Measurements from ENCODE around the gene NPHP1. TPM values are rescaled to one million over a fixed set of nuclear protein-coding genes. Genes with fewer than 3 reads are reported as not detected.
"Not testable (repeated sequence)": the region's sequence is repeated elsewhere in the genome, so short reads cannot be mapped to it uniquely, and the experiment has no call there.

The NPHP1 gene
- total RNA-seq, 1 donor from 2014 or later: 3.6 TPM

- Mint-ChIP-seq H3K27me3 (ENCODE audit: unreplicated experiment) (peaks cover 86% of the 10 kb centered on the region), H3K4me3 (ENCODE audit: unreplicated experiment) (no peak overlapping the region), H3K4me1 (ENCODE audit: unreplicated experiment) (no peaks in the 10 kb centered on the region), H3K9me3 (ENCODE audit: unreplicated experiment) (no peaks in the 10 kb centered on the region), H3K36me3 (ENCODE audit: unreplicated experiment) (no peaks in the 10 kb centered on the region), H3K27ac (ENCODE audit: unreplicated experiment) (no peak overlapping the region)
- no peak for DNase-seq (ENCODE audit: extremely low spot score, unreplicated experiment)
- TF ChIP-seq CTCF (IDR thresholded peaks at IDR 0.05): no peak
These were observed 17.1 kb upstream of the NPHP1 start for GRCh38 chr2:110221938-110222337.

GRCh38 chr2:110220190-110220564, 15.4 kb upstream of the NPHP1 start:
- Mint-ChIP-seq H3K27ac (ENCODE audit: unreplicated experiment) (no peak overlapping the region), H3K4me1 (ENCODE audit: unreplicated experiment) (no peaks in the 10 kb centered on the region), H3K4me3 (ENCODE audit: unreplicated experiment) (no peak overlapping the region), H3K9me3 (ENCODE audit: unreplicated experiment) (no peaks in the 10 kb centered on the region), H3K36me3 (ENCODE audit: unreplicated experiment) (no peaks in the 10 kb centered on the region), H3K27me3 (ENCODE audit: unreplicated experiment) (peaks cover 90% of the 10 kb centered on the region)
- no peak for DNase-seq (ENCODE audit: extremely low spot score, unreplicated experiment)
- TF ChIP-seq CTCF (IDR thresholded peaks at IDR 0.05): no peak

GRCh38 chr2:110219496-110220189, 14.8 kb upstream of the NPHP1 start:
- TF ChIP-seq CTCF (IDR thresholded peaks at IDR 0.05): no peak
- no peak overlapping the region for H3K4me3 Mint-ChIP-seq (ENCODE audit: unreplicated experiment)
- H3K36me3 Mint-ChIP-seq (ENCODE audit: unreplicated experiment): no peaks in the 10 kb centered on the region
- peaks cover under 1% of the 10 kb centered on the region for H3K9me3 Mint-ChIP-seq (ENCODE audit: unreplicated experiment)
- peaks cover 94% of the 10 kb centered on the region for H3K27me3 Mint-ChIP-seq (ENCODE audit: unreplicated experiment)
- H3K4me1 Mint-ChIP-seq (ENCODE audit: unreplicated experiment): no peaks in the 10 kb centered on the region
- no peak for DNase-seq (ENCODE audit: extremely low spot score, unreplicated experiment)
- H3K27ac Mint-ChIP-seq (ENCODE audit: unreplicated experiment): no peak overlapping the region

- DNase-seq (ENCODE audit: extremely low spot score, unreplicated experiment); H3K9me3 Mint-ChIP-seq (ENCODE audit: unreplicated experiment); H3K36me3 Mint-ChIP-seq (ENCODE audit: unreplicated experiment); H3K27ac Mint-ChIP-seq (ENCODE audit: unreplicated experiment); H3K4me1 Mint-ChIP-seq (ENCODE audit: unreplicated experiment); H3K4me3 Mint-ChIP-seq (ENCODE audit: unreplicated experiment): not testable (repeated sequence)
- H3K27me3 Mint-ChIP-seq (ENCODE audit: unreplicated experiment): peaks cover 93% of the 10 kb centered on the region
These were observed 14.1 kb upstream of the NPHP1 start for GRCh38 chr2:110218889-110219288.

GRCh38 chr2:110216803-110217202, 12.0 kb upstream of the NPHP1 start:
- H3K27me3 Mint-ChIP-seq (ENCODE audit: unreplicated experiment): peaks cover 74% of the 10 kb centered on the region
- no peak for TF ChIP-seq CTCF (IDR thresholded peaks at IDR 0.05)
- no peak for DNase-seq (ENCODE audit: extremely low spot score, unreplicated experiment)
- peaks cover 2% of the 10 kb centered on the region for H3K4me1 Mint-ChIP-seq (ENCODE audit: unreplicated experiment)
- H3K27ac Mint-ChIP-seq (ENCODE audit: unreplicated experiment): no peak overlapping the region
- peaks cover 5% of the 10 kb centered on the region for H3K9me3 Mint-ChIP-seq (ENCODE audit: unreplicated experiment)
- no peak overlapping the region for H3K4me3 Mint-ChIP-seq (ENCODE audit: unreplicated experiment)
- H3K36me3 Mint-ChIP-seq (ENCODE audit: unreplicated experiment): no peaks in the 10 kb centered on the region

All from osteocyte (in vitro differentiated cells).